GM10266 (cell line): ENCODE measurements around the gene CACNB4.

Source experiments
- DNase-seq: peaks from one replicate; pipeline ENCODE4 v3.0.0; 2012; ENCODE audit errors: extremely low spot score
- TF ChIP-seq, protein P1 (sequence below): IDR thresholded peaks from 2 replicates; pipeline ENCODE4 v1.5.1; 2012; ENCODE audit warnings: mild to moderate bottlenecking, low read depth; ENCODE audit not compliant: control insufficient read depth, insufficient read depth; ENCODE audit errors: missing control alignments

The CACNB4 gene

DNA sequence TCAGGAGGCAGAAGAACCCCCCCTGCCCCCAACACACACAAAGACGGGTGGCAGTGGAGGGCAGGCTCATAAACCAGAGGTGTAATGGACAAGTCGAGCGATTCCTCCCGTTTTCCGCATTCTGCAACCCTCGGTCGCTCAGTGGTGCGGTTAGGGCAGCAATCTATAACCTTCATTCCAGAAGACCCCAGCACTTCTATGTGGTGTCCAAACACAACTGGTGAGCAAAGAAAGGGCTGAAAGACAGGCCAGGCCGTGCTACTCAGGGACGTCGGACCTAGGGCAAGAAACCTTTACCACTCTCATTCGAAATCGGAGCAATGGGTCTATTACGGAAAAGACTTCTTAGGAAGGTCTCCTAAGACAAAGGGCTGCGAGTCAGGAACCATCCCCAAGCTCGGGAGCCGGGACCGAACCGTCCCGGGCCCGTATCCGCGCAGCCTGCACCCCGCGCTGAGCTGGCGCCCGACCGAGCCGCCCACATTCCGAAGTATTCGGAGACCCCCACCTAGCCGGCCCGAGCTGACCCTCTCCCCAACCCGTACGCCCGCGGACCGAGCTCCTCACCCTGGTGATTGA is 271.2 kb downstream of the CACNB4 start:
- peak; percentile 36 for DNase-seq
- TF ChIP-seq, protein P1, sequence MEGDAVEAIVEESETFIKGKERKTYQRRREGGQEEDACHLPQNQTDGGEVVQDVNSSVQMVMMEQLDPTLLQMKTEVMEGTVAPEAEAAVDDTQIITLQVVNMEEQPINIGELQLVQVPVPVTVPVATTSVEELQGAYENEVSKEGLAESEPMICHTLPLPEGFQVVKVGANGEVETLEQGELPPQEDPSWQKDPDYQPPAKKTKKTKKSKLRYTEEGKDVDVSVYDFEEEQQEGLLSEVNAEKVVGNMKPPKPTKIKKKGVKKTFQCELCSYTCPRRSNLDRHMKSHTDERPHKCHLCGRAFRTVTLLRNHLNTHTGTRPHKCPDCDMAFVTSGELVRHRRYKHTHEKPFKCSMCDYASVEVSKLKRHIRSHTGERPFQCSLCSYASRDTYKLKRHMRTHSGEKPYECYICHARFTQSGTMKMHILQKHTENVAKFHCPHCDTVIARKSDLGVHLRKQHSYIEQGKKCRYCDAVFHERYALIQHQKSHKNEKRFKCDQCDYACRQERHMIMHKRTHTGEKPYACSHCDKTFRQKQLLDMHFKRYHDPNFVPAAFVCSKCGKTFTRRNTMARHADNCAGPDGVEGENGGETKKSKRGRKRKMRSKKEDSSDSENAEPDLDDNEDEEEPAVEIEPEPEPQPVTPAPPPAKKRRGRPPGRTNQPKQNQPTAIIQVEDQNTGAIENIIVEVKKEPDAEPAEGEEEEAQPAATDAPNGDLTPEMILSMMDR, result no peak

DNA sequence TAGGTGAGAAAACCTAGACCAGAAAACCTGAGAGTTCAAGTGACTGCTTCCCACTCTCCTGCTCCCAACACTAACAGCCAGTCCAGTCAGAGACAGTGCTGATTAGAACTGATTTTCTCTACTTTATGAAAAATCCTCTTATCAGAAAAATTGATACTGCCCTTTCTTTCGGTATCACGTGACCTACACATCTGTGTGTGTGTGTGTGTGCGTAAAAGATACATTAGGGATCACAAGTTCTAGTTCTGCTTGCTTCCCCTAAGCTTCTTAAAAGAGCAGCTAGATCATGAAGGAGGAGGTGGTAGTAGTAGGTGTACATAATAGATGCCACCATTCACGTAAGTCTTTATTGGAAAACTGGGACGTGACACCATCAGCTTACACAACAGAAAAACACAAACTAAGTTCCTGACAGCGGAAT is 272.1 kb downstream of the CACNB4 start:
- TF ChIP-seq, protein P1, result no peak
- no peak for DNase-seq

DNA sequence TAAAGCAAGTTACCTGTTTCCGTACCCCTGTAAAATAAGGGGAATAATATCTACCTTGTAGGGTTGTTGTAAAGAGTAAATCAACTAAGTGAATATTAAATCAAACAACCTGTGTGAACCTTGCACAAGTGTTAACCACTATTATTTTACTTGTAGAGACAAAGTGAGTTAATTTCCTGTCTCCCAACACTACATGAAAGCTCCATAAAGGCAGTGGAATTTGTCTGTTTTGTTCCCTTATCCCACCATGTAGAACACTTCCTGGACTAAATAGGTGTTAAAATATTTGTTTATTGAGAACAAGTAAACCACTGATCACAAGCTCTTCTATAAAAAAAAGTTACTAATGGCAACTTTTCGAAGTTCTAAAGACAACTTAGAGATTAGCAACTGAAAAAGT is 274.0 kb downstream of the CACNB4 start:
- no peak for DNase-seq
- TF ChIP-seq, protein P1, result no peak

DNA sequence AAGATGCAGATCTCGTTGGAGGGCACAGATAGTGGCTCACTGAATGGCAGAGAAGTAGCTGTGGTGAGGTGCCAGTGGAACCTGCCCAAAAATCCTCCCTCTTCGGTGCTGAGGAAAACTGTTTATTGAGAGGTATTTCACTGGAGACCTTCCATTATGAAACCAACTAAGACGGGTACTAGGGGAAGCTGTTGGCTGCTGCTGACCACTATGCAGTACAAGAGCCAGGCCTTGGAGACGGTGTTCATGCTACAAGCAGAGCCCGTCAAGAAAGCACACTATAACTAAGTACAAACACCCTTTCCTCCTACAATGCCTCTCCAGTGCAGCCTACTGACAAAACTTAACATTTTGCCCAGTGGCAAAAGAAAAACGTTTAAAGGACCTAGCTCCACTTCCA is 275.2 kb downstream of the CACNB4 start:
- TF ChIP-seq, protein P1, result no peak
- no peak for DNase-seq

DNA sequence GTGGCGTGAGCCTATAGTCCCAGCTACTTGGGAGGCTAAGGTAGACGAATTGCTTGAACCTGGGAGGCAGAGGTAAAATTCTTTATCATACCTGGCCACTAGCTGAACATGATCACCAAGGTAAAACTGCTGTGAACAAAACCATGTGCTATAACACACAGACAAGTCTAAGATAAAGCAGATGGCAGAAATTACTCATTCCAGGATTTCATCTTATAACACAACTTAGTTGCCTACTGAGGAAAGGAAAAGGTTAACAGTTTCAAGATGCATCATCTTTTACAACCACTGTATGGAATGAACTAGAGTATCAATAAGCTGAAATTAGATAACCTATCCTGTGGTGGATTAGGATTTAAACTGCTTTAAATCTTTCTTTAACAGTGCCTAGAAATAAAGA is 278.9 kb downstream of the CACNB4 start:
- no peak for DNase-seq
- TF ChIP-seq, protein P1, result no peak

DNA sequence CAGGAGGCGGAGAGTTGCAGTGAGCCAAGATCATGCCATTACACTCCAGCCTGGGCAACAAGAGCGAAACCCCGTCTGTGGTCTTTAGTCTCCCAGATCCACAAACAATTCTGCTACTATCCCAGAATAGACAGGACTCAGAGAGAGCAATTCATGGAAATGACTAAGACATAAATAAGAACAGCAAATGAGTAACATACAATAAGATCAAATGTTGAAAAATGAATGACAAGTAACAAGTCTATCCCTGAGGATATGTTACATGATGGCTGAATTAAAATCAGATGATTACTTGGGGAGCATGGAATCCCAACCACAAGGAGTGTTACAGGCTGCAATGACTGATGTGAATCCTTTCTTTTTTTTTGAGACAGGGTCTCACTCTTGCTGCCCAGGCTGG is 280.9 kb downstream of the CACNB4 start:
- TF ChIP-seq, protein P1, result no peak
- DNase-seq, result no peak

DNA sequence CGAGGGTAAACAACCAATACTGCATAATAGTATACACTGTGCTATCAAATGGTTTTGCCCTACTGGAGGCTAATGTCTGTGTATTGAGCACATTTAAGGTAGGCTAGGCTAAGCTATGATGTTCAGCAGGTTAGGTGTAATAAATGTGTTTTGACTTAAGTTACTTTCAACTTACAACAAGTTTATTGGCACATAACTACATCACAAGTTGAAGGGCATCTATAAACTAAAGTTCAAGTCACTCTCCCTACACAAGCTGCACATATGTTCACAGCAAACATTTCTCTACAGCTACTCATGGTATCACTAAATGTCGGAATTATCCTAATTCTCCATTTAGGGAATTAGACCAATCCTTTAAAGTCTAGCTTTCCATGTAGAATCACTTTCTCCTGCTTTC is 282.0 kb downstream of the CACNB4 start:
- no peak for DNase-seq
- TF ChIP-seq, protein P1, result no peak
